NAMALWA (cell line): Measurements from ENCODE around the gene ABCC8.
"Not testable (repeated sequence)": the region's sequence is repeated elsewhere in the genome, so short reads cannot be mapped to it uniquely, and the experiment has no call there.

Experiments used
- DNase-seq: peaks from one replicate; pipeline ENCODE4 v3.0.0-alpha.2; 2015; ENCODE audit warnings: low spot score

ABCC8 gene

GRCh38 chr11:17428925-17429324 is 47.7 kb downstream of the ABCC8 start:
- DNase-seq, result no peak

DNA sequence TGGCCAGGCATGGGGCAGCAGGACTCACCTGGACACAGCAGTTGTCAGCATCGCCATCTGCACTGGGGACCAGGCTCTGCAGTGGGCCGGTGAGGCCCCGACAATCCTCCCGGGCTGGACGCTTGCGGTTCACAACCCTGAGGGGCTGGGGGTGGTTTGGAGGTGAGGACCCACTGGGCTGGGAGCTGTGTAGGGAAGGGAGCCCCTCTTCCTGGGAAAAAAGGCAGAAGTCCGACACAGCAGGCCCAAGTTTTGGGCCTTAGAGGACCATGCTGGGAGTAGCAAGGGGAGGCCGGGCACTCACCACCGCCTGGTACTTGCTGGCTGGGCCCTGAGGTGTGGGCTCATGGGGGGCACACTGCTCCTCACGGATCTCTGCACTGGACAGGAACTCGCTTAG is 48.4 kb downstream of the ABCC8 start:
- no peak for DNase-seq

DNA sequence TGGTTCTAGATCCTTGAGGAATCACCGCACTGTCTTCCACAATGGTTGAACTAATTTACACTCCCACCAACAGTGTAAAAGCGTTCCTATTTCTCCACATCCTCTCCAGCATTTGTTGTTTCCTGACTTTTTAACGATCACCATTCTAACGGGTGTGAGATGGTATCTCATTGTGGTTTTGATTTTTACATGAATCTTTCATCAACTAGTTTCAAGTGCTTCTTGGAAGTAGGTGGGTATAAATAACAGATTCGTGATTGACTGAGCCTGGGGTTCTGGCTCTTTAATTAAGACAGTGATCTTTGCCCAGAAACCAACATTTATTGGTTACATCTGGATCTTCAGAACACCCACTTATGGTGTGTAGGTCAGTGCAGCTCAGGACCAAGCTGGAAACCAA is 50.4 kb downstream of the ABCC8 start:
- not testable (repeated sequence) for DNase-seq

DNA sequence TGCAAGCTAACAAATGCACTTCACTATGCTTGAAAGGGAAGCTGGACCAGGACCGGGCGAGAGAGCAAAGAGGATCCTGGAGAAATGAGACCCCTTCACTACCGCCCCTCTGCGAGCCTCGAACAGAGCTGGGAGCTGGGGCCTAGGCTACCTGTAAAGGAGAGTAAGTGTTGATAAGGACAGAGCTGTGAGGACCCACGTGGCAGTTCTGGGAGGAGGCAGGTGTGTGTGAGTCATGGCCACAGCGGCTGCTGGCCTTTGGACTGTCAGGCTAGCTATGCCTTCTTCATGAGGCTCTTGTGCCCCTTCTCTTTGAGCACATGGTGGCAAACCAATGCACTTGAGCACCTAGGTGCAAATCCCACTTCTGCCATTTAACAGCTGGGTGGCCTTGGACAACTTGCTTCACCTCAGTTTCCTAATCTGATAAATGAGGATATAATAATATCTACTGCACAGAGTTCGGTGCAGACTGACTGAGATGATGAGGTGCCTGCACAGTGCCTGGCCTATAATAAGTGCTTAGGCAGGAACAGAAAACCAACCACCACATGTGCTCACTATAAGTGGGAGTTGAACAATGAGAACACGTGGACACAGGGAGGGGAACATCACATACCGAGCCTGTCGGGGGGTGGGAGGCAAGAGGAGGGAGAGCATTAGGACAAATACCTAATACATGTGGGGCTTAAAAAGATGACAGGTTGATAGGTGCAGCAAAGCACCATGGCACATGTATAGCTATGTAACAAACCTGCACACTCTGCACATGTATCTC is 52.9 kb downstream of the ABCC8 start:
- DNase-seq, result no peak

- DNase-seq, result no peak
Measured at GRCh38 chr11:17421781-17422180, 54.9 kb downstream of the ABCC8 start.

- no peak for DNase-seq
Measured at GRCh38 chr11:17418444-17419081, 58.1 kb downstream of the ABCC8 start.

DNA sequence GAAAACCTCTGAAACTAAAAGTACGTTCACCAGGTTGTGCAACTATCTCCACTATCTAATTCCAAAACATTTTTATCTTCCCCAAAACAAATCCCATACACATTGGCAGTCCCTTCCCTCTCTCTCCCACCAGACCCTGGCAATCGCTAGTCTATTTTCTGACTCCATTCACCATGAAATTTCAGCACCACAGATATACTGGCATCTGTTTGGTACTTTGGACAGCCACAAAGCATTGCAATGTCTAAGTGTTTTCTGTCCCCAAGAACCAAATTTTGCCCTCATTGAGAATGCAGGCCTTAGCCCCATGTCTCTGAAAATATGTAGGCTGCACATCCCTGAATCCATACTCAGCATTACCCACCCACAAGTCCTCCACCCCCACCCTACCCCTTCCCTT is 60.2 kb downstream of the ABCC8 start:
- no peak for DNase-seq

DNA sequence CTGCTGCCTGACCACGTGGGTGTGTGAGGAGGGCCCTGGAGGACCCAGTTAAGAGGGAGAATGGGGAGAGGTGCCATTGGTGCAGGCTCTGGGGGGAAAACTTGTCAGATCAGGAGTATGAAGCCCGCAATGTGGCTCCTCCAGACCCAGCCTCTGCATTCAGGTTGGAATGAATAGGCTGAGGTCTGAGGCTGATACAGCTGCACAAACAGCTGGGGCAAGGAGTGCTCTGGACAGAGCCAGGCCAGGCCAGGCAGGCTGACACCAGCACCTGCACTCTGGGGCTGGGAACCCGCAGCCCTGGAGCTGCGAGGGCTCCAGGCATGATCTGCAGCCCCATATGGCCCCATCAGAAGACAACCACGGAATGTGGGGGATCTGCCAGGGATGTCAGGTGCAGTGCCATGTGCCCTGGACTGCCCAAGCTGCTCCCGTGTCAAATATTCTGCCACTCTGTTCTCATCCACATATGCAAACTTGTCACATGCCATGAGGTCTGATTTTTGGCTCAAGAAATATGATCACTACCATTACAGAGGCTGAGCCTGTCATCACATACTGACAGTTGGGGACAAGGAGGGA is 61.0 kb downstream of the ABCC8 start:
- no peak for DNase-seq

GRCh38 chr11:17414992-17415391 is 61.7 kb downstream of the ABCC8 start:
- DNase-seq, result no peak

GRCh38 chr11:17414317-17414737 is 62.3 kb downstream of the ABCC8 start:
- no peak for DNase-seq

GRCh38 chr11:17413414-17414316 is 63.0 kb downstream of the ABCC8 start:
- DNase-seq, result no peak

- DNase-seq, result no peak
Measured at GRCh38 chr11:17412488-17413180, 64.0 kb downstream of the ABCC8 start.

DNA sequence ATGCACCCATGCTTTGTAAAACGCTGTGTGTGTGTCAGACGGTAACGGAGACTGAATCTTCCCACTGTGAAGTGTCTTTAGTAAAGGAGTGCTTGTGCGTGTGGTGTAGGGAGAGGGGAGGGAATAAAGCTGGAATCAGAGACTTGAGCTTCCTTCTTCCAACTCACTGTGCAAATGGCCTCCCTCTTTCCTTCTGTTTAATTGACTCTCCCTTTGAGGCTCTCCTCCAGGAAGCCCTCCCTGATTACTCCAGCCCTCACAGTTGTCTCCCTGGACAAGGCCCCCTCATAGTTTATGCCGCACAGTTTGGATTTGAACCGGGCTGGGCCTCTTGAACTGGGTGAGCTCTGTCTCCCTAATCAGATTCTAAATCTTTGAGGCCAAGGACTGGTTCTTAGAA is 65.2 kb downstream of the ABCC8 start:
- no peak for DNase-seq

GRCh38 chr11:17410606-17411379 is 65.9 kb downstream of the ABCC8 start:
- DNase-seq, result no peak

GRCh38 chr11:17408641-17409040 is 68.0 kb downstream of the ABCC8 start:
- no peak for DNase-seq

- no peak for DNase-seq
Measured at GRCh38 chr11:17408026-17408425, 68.6 kb downstream of the ABCC8 start.

DNA sequence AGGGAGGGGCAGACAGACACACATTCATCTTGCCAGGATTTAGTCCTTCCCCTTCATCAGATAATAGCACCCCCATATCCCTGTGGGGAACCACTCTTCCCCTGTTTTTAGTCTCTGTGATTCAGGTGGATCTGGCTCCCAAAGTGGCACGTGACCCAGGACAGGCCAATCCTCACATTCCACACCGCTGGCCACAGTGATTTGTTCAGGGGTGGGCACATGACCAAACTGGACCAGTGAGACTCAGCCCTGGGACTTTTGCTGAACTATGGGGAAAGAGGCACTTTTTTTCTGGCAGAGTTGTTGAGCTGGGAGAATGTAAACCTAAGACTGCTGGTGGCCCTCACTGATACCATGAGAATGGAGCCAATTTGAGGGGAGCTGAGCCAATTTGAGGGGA is 69.1 kb downstream of the ABCC8 start:
- no peak for DNase-seq

- no peak for DNase-seq
Measured at GRCh38 chr11:17406818-17407149, 69.9 kb downstream of the ABCC8 start.

- no peak for DNase-seq
Measured at GRCh38 chr11:17406082-17406817, 70.4 kb downstream of the ABCC8 start.

GRCh38 chr11:17405232-17406005 is 71.2 kb downstream of the ABCC8 start:
- DNase-seq, result no peak
